ENCODE measurements around the gene TBCB.

TBCB gene

GRCh38 chr19:36136964-36137686, 21.9 kb downstream of the TBCB start:
- no peak for DNase-seq

- no peak for DNase-seq
These were observed 23.8 kb downstream of the TBCB start for GRCh38 chr19:36139120-36139472.

GRCh38 chr19:36139473-36140303, 24.4 kb downstream of the TBCB start, which contains the start of gene CAPNS1:
CAPNS1 (plus strand) TSS chr19:36140066; CDS start chr19:36141012, 946 bp downstream.
- peak; percentile 95 for DNase-seq

- DNase-seq, result peak; percentile 55
These were observed 25.2 kb downstream of the TBCB start for GRCh38 chr19:36140304-36141038.

GRCh38 chr19:36141039-36141927, 26.0 kb downstream of the TBCB start:
- DNase-seq, result peak; percentile 95

GRCh38 chr19:36142046-36142445, 26.8 kb downstream of the TBCB start:
- DNase-seq, result no peak

GRCh38 chr19:36142496-36142895, 27.2 kb downstream of the TBCB start:
- DNase-seq, result no peak

- DNase-seq, result no peak
These were observed 29.4 kb downstream of the TBCB start for GRCh38 chr19:36144624-36145023.

- DNase-seq, result no peak
These were observed 34.6 kb downstream of the TBCB start for GRCh38 chr19:36149673-36150406.

GRCh38 chr19:36150586-36150985, 35.3 kb downstream of the TBCB start:
- no peak for DNase-seq

GRCh38 chr19:36151144-36152018, 36.1 kb downstream of the TBCB start:
- DNase-seq, result no peak

- no peak for DNase-seq
These were observed 36.7 kb downstream of the TBCB start for GRCh38 chr19:36152019-36152351.

- DNase-seq, result no peak
These were observed 37.3 kb downstream of the TBCB start, which contains the start of gene COX7A1 for GRCh38 chr19:36152352-36153091. COX7A1 (minus strand) TSS chr19:36152447; CDS start chr19:36152407, 40 bp downstream.

- DNase-seq, result no peak
These were observed 37.9 kb downstream of the TBCB start for GRCh38 chr19:36153126-36153525.

GRCh38 chr19:36160821-36161596, 45.7 kb downstream of the TBCB start:
- DNase-seq, result no peak

- no peak for DNase-seq
These were observed 48.5 kb downstream of the TBCB start for GRCh38 chr19:36163813-36164212.

GRCh38 chr19:36169084-36169760, 54.0 kb downstream of the TBCB start:
- no peak for DNase-seq

GRCh38 chr19:36172852-36173251, 57.6 kb downstream of the TBCB start:
- DNase-seq, result no peak
